OCI-LY3 (cell line): ENCODE results near the gene ZNF185.

ENCODE experiments used
- CTCF ChIP-seq: fragments of 200-600, 300-600 bp; sonication (generic); IDR thresholded peaks from 2 replicates; pipeline ENCODE4 v1.5.1; 2014; ENCODE audit warnings: antibody characterized with exemption, low read length, low read depth
- EZH2phosphoT487 ChIP-seq: fragments of 200-600 bp; shearing (Covaris generic); IDR thresholded peaks from 2 replicates; pipeline ENCODE4 v1.6.1; 2018; ENCODE audit warnings: antibody characterized with exemption, mixed run types, low read depth

DNA sequence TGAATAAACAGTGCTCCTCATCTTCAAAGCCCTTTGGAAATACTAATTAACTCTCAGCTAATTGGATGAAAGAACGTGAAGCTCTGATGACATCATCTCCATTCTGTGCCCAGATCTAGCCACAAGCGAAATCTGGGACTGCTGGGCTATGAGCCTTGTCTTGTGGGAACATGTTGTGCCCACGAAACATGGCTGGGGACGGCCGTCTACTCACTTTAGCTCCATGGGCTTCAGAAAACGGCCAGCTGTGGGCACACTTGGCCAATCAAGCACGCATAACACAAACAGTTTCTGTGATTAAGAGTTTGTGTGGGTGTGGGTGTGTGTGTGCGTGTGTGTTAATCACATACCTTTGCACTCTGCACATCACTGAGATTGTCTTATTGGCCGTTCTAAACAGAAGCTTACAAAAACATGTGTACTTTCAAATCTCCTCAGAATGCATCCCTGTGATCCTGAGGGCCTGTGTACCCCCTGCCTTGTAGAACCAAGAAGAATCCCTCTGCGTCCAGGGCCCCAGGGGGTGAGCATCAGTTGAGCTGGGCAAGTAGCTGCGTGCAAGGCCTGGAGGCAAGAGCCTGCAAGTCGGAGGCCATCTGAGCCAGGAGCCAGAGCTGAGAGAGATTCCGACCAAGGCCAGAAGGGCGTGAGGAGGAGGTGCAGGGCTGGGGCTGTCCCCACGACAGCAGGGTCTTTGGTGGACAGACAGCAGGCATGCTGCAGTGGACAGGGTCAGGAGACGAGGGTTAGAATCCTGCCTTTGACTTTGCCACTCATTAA, 18.7 kb upstream of the ZNF185 start:
- TF ChIP-seq CTCF (no peak), EZH2phosphoT487 (no peak)
